Vagina (tissue), 2 donors: ENCODE results near the gene KTN1. TPM values are rescaled to one million over a fixed set of nuclear protein-coding genes. Genes with fewer than 3 reads are reported as not detected.

Experiments
- DNase-seq, 2 donors: peaks; one replicate each; pipeline ENCODE4 v3.0.0-alpha.2; 2017; ENCODE audit errors: extremely low spot score in 2 of 2
- H3K27ac ChIP-seq: fragments of 200-600 bp; sonication (generic); one replicate; pipeline ENCODE4 v1.5.1; 2019
- H3K27me3 ChIP-seq: fragments of 200-600 bp; sonication (generic); one replicate; pipeline ENCODE4 v1.5.1; 2019
- H3K36me3 ChIP-seq, 2 donors: fragments of 200-600 bp; sonication (generic); one replicate each; pipeline ENCODE4 v1.5.1; 2017 to 2019
- H3K4me1 ChIP-seq: fragments of 200-600 bp; sonication (generic); one replicate; pipeline ENCODE4 v1.5.1; 2019
- H3K4me3 ChIP-seq, 2 donors: fragments of 200-600 bp; sonication (generic); 1 replicate in 1 of 2; 2 replicates in 1 of 2; pipeline ENCODE4 v1.5.1; 2016 to 2019
- H3K9me3 ChIP-seq: fragments of 200-600 bp; sonication (generic); one replicate; pipeline ENCODE4 v1.5.1; 2019
- POLR2A ChIP-seq, 2 donors: fragments of 450-650 bp; IDR thresholded peaks; one replicate each; pipeline ENCODE4 v1.6.1; 2017; ENCODE audit warnings: antibody characterized with exemption in 2 of 2, mild to moderate bottlenecking in 2 of 2, moderate library complexity in 2 of 2
- POLR2AphosphoS5 ChIP-seq, 2 donors: sonication (generic); formaldehyde crosslinking; IDR thresholded peaks; one replicate each; pipeline ENCODE4 v1.9.0; 2017; ENCODE audit warnings: antibody characterized with exemption in 2 of 2, mild to moderate bottlenecking in 2 of 2, low read depth in 1 of 2; ENCODE audit not compliant: insufficient read depth in 1 of 2
- intact Hi-C: fragments of 100-400 bp; cut with DNase I; formaldehyde crosslinking; loops from one replicate; pipeline ENCODE4 v1.15.1; 2023
- total RNA-seq: library from RNA; depleted of rRNA; stranded (reverse); fragments of >200 nt; gene quantifications from one replicate; pipeline ENCODE4 v1.2.3, GENCODE V29; 2016
- TF ChIP-seq, protein P1 (sequence below), 3 experiments: fragments of 450-650 bp in 2 of 3; fragments of 200-600 bp in 1 of 3; sonication (generic) in 1 of 3; IDR thresholded peaks; one replicate each; pipeline ENCODE4 v1.5.1; 2017 to 2019; ENCODE audit warnings: antibody characterized with exemption in 3 of 3, mild to moderate bottlenecking in 2 of 3, moderate library complexity in 2 of 3

Gene KTN1
- total RNA-seq, 1 donor from 2014 or later: 91.6 TPM

DNA sequence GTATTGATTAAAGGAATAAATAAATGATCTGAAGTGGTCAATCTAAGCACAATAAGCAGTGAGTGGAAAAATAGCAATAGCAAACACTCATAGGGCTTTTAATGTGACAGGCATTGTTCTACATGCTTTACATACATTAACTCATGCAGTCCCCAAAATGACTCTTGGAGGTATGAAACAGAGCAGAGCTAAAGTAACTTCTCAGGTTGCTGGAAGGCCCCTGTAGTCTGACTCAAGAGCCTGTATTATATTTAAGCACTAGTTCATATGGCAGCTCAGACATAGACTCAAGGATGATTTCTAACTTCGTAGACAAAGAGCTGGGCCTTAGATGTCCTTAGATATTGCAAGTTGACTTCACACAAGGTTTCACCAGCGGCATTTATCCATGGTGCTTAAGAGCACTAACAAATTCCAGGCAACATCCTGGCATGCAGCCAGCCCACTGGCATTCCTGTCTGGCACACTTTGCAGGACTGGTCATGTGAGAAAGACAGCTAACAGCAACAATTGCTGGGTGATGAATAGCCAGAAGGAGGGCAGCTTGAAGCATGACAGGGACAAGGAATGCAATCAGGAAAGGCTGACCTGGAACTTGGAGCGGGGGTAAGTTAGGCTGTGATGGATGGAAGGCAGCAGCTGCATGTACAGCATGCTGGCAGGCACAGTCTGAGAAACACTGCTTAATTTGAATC, 22.9 kb upstream of the KTN1 start:
- DNase-seq: no peak
- no peaks in the 10 kb centered on the region for H3K9me3 ChIP-seq
- no peak overlapping the region for H3K27ac ChIP-seq
- peak in 1 of 2 donors; percentile 24 for TF ChIP-seq POLR2AphosphoS5 (IDR thresholded peaks at IDR 0.05; ENCODE audit: insufficient read depth in 1 of 2, low read depth in 1 of 2)
- TF ChIP-seq, protein P1, sequence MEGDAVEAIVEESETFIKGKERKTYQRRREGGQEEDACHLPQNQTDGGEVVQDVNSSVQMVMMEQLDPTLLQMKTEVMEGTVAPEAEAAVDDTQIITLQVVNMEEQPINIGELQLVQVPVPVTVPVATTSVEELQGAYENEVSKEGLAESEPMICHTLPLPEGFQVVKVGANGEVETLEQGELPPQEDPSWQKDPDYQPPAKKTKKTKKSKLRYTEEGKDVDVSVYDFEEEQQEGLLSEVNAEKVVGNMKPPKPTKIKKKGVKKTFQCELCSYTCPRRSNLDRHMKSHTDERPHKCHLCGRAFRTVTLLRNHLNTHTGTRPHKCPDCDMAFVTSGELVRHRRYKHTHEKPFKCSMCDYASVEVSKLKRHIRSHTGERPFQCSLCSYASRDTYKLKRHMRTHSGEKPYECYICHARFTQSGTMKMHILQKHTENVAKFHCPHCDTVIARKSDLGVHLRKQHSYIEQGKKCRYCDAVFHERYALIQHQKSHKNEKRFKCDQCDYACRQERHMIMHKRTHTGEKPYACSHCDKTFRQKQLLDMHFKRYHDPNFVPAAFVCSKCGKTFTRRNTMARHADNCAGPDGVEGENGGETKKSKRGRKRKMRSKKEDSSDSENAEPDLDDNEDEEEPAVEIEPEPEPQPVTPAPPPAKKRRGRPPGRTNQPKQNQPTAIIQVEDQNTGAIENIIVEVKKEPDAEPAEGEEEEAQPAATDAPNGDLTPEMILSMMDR (IDR thresholded peaks at IDR 0.05): no peak
- TF ChIP-seq POLR2A (IDR thresholded peaks at IDR 0.05): no peak
- intact Hi-C loops: no loop called here
- no peaks in the 10 kb centered on the region for H3K27me3 ChIP-seq
- H3K4me1 ChIP-seq: no peaks in the 10 kb centered on the region
- no peak overlapping the region for H3K4me3 ChIP-seq
- H3K36me3 ChIP-seq: no peaks in the 10 kb centered on the region

DNA sequence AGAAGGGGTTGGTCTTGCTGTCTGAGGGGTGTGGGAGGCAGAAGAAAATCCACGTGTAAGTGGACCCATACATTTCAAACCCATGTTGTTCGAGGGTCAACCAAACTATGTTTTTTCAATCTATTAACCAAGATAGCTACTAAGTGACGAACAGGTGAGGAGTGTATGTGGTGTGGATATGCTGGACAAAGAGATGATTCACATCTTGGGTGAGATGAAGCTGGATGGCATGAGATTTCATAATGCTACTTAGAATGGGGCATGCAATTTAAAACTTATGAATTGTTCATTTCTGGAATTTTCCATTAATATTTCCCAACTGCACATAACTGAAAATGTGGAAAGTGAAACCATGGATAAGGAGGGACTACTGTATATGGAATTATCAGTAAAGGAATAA, 17.9 kb upstream of the KTN1 start:
- no peak for TF ChIP-seq POLR2AphosphoS5 (IDR thresholded peaks at IDR 0.05; ENCODE audit: insufficient read depth in 1 of 2, low read depth in 1 of 2)
- TF ChIP-seq, protein P1 (IDR thresholded peaks at IDR 0.05): no peak
- no peak for TF ChIP-seq POLR2A (IDR thresholded peaks at IDR 0.05)
- H3K4me3 ChIP-seq: no peak overlapping the region

DNA sequence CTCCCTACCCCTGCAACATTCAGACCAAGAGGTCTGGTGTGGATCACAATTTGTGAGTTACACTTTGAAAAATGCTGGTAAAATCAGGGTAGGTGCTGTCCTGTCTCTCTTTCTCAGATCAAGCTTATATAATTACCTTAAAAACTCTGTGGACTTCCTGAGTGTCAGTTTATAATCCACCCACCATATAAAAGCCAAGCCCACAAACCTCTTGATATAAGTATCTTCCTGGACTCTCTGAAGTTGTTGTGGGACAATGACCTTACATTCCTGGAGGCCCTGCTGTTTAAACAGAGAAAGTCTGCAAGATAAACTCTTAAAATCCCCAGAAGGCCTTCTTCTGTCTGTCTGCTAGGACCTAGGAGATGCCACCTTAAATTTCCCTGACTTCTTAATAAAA, 11.4 kb upstream of the KTN1 start:
- intact Hi-C loops: no loop called here
- no peak overlapping the region for H3K27ac ChIP-seq
- no peaks in the 10 kb centered on the region for H3K4me1 ChIP-seq
- no peaks in the 10 kb centered on the region for H3K9me3 ChIP-seq
- H3K27me3 ChIP-seq: no peaks in the 10 kb centered on the region
- H3K4me3 ChIP-seq: no peak overlapping the region
- TF ChIP-seq POLR2AphosphoS5 (IDR thresholded peaks at IDR 0.05; ENCODE audit: insufficient read depth in 1 of 2, low read depth in 1 of 2) (no peak), POLR2A (IDR thresholded peaks at IDR 0.05) (no peak)
- TF ChIP-seq, protein P1 (IDR thresholded peaks at IDR 0.05): no peak
- no peak for DNase-seq
- no peaks in the 10 kb centered on the region for H3K36me3 ChIP-seq

More for the DNA sequence above, 17.9 kb upstream of the KTN1 start:
- intact Hi-C loops: no loop called here
- Histone ChIP-seq H3K4me1 (no peaks in the 10 kb centered on the region), H3K9me3 (no peaks in the 10 kb centered on the region), H3K27ac (no peak overlapping the region), H3K27me3 (no peaks in the 10 kb centered on the region), H3K36me3 (no peaks in the 10 kb centered on the region)
- DNase-seq: no peak

DNA sequence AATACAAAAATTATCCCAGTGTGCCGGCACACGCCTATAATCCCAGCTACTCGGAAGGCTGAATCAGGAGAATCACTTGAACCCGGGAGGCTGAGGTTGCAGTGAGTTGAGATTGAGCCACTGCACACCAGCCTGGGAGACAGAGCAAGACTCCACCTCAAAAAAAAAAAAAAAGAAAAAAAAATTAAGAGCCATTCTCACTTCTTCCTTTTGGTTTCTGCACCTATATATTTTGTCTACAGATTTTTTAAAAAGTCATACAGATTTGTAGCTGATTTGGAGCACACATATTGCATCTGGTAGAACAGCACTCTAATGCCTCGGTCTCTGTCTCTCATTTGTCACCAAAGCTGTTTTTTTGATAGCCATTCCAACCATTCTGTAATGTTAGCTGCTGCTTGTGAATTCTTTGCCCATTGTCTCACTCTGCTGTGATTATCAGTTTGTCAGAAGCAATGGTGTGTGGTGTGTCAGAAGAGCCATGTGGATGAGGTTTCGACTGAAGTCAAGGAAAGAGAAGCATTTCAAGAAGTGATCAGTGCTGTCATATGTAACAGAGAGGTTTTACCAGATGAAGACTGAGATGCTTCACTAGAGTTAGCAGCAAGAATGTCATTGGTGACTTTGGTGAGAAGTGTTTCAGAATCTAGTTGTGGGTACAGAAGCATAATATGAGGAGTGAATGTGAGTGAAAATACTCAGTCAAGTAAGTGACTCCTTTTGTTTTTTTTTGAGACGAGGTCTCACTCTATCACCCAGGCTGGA, 8.7 kb upstream of the KTN1 start:
- no peaks in the 10 kb centered on the region for H3K27me3 ChIP-seq
- no peak overlapping the region for H3K4me3 ChIP-seq
- H3K4me1 ChIP-seq: no peaks in the 10 kb centered on the region
- TF ChIP-seq, protein P1 (IDR thresholded peaks at IDR 0.05): no peak
- TF ChIP-seq POLR2A (IDR thresholded peaks at IDR 0.05) (no peak), POLR2AphosphoS5 (IDR thresholded peaks at IDR 0.05; ENCODE audit: insufficient read depth in 1 of 2, low read depth in 1 of 2) (no peak)
- no peaks in the 10 kb centered on the region for H3K9me3 ChIP-seq
- no peak overlapping the region for H3K27ac ChIP-seq
- intact Hi-C loops: no loop called here
- no peak for DNase-seq
- H3K36me3 ChIP-seq: no peaks in the 10 kb centered on the region

DNA sequence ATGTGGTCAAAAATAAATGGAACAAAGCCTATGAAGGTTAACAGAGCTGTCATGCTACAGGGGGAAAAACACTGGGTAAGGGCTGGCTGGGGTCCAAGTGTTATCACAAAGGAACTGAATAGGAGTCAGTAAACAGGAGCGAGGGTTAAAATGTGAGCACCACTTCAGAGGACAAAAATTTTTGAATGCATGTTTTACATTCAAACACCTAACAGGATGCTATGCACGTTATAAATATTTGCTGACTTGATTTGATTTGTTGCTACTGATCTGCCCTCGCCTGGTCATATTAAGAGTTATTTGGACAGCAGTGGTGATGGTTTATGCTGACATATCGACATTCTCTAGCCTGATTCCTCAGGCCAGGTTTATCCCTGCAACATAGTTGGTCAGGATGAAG, 7.4 kb upstream of the KTN1 start:
- H3K4me3 ChIP-seq: no peak overlapping the region
- no peaks in the 10 kb centered on the region for H3K36me3 ChIP-seq
- H3K9me3 ChIP-seq: no peaks in the 10 kb centered on the region
- H3K27ac ChIP-seq: no peak overlapping the region
- TF ChIP-seq POLR2A (IDR thresholded peaks at IDR 0.05): no peak
- intact Hi-C loops: no loop called here
- no peaks in the 10 kb centered on the region for H3K4me1 ChIP-seq
- H3K27me3 ChIP-seq: no peaks in the 10 kb centered on the region
- DNase-seq: no peak
